DMS153 (cell line): ENCODE results near the gene LIX1.
"Not testable (repeated sequence)": the region's sequence is repeated elsewhere in the genome, so short reads cannot be mapped to it uniquely, and the experiment has no call there.

Source experiments
- DNase-seq: peaks from one replicate; lab custom pipeline; 2025; lab: John Stamatoyannopoulos, UW

Gene LIX1

DNA sequence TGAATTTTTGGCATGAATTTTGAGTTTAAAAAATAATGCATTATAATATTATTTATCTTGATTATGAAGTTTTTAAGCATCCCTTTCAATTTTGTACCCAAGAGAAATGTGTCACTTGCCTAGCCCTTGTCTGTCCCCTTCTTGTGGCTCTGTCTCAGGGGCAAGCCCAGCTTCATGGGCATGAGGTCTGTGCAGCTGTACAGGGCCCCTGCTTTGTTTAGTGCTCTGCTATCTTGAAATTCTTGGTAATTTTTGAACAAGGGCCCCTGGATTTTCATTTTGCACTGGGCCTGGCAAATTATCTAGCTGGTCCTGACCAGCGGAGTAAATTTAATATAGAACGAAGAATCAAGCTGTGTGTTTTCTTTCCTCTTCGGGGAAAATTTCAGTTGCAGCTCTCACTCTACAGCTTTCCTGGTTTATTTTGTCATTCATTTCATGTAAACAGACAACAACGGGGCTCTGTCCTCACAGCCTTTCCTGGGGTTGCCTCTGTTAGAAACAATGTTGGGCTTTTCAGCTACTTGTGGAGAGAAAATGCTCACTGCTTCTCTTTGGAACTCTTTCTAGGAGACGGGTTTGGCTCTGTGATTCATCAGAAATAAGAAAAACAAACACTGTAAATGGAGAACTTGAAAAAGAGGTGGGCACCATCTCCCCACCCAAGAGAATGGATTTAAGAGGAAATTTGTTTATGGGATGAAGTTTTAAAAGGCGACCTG, 41.1 kb downstream of the LIX1 start:
- DNase-seq, result no peak

DNA sequence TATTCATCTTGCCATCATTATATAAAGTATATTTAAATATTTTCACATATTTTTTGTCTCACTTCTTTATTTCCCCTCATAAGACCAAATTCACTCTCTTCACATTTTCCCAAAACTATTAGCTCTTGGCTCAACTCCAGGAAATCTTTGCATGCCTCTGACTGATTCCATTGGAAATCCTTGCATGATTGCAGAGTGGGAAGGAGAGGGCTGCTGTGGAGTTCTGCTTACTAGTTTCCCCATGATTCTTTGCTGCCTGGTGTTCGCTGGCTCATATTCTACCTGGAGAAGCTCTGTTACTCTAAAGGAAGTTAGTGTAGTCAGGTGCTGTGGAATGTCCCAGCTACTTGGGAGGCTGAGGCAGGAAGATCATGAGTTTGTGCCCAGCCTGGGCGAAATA, 41.9 kb downstream of the LIX1 start:
- no peak for DNase-seq

DNA sequence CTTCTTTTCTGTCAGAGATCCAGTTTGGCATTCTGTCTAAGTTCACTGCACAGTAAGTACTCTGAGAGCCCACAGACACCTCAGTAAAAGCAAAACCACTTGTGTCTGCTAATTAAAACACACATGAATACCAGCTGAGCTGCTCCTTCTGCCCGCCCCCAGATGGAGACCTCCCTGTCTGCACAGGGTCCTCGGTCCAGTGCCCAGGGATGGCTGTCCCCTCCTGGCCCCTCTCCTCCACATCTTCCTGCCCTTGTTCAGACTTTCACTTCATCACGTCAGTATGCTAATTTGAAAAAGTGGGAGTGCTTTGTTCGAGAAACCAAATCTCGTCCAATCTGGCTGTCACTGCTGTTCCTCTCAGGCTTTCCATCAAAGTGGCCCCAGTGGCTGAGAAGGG, 43.5 kb downstream of the LIX1 start:
- no peak for DNase-seq

DNA sequence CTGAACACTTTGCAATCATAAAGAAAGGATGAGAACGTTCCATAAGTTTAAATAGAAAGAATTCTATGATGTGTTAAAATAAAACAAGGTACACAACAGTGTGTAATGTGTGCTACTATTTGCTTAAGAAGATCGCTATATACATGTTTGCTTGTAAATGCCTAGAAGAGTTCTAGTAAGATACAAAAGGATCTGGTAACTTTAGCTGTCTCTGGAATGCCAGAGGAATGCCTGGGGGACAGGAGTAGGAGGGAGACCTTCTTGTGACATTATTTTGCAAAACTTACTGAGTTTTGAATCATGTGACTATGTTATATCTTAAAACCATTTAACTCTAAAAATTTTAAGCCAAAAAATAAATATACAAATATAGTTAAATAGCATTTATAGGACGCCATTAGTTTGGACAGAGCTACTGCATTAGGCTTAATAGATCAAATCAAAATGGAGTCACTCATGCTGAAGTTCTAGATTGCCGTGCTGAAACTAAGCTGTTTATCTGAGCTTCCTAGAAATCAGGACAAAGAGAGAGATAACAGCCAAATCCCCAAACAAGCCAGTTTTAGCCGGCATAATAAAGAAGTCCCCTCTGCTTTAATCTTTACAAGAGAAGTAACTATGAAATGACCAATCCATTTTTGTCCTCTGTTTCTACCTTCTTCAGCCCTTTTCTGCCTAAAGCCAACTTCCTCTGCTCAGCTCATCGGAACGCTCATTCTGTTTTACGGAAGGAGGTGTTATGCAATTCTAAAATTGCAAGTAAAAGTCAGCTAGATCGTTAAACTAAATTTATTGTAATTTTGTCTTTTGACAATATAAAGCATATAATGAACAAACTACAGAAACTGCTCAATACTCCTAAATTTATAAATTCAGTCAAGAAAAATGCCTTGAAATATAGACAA, 44.8 kb downstream of the LIX1 start:
- no peak for DNase-seq

DNA sequence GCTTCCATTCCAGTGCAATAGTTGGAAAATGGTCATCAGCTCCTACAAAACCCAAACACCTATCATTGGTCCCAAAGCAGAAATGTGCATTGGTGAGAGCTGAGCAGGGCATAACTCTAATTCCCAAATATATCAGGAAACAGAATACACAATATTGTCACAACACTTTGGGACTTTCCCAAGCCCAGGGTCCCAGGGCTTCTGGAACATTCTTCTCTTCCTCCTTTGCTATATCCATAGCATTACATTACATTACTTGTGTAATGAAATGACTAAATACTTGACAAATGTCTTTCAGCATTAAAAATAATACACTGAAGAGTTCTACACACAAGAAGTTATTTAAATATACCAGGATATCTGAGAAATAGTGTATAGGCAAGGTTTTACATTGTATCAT, 45.6 kb downstream of the LIX1 start:
- no peak for DNase-seq

DNA sequence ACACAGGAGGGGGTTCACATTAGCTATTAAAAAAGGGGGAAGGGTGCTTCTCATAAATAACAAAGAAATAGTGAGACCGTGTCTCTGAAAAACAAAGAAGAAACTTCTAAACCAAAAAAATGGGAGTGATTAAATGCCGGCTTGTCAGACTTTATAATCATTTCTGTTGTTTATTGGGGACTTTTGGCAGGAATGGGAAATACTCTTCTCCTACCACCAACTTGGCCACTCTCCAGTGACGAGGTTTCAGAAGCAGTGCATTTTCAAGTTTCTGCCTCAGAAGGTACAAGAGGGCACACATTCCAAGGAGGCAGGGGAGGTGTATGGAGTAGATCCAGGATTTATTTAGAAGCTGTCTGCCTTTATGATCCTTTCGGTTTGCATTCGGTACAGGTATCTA, 46.2 kb downstream of the LIX1 start:
- no peak for DNase-seq

DNA sequence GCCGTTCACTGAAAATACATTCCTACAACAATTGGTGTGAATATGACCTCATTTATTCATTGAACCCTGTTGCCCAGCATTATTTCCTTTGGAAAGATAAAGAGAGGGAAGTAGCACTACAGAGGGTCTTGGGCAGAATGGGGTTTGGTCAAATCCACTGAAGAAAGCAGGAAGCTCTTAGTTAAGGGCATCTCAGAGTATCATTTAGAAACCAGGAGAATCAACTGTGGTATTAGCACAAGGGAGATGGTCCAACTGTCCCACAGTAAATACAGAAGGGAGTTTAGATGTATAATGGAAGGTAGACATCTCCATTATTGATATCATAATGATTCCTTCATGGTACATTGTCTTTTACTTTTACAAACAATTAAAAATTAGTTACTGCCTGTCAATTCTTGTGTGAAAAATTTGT, 47.1 kb downstream of the LIX1 start:
- no peak for DNase-seq

DNA sequence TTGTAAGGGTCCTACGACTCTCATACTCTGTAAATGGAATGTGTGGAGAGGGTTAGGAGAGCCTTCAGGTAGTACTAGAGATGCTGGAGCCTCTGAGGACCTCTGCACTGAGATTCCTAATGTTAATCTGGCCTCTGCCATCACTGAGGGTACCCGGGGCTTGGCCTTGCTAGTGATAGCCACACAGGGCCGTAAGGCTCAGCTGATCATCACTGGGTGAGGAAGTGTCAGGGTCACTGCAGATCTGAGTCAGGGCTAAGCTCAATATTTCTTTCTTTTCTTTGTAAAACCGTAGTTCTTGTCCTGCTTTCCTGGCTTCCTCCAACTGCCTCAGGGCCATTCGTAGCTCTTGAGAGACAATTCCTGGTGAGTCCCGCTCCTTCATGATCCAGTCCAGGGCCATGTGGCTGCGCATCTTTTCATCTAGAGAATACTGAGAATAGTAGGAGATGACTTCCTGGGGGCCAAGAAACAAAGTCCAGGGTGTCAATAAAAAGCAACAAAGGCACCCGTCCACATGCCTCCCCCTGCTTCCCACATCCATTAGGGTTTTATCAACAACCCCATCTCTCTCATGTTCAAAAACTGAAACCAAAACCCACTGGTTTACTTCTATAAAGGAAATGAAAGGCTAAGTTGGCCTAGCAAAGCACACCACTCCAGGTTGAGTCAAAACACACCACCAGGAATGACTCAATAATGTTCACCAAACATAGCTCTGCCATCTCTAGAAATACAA, 47.7 kb downstream of the LIX1 start:
- no peak for DNase-seq

DNA sequence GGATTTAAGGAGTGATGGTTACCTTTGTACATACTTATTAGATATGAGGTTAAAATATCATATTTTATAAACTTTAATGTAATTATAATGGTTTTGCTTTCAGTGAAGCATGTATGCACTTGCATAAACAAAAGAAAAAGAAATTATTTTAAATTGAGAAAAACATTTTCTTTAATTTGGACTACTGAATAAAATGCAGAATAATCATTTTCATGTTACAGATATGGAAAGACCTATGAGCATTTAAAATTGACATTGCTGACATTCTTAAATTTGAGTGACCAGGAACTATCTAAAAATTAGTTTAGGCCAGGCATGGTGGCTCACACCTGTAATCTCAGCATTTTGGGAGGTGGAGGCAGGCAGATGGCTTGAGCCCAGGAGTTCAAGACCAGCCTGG, 49.2 kb downstream of the LIX1 start:
- no peak for DNase-seq

DNA sequence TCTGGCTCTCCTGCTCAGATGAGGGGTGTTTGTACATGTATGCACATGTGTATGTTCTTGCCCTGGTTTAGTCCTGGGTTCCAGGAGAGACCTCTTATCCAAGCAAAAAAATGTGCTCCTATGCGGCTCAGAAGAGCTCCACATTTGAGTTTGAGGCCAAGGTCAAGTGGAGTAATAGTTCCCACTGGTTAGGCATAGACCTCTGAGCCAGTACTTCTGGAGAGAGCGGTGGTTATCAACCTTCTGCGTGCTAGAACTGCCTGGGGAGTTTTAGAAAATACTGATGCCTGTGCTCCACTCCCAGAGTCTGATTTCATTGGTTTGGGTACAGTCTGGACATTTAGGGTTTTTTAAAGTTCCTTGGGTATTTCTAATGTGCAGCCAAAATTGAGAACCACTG, 51.5 kb downstream of the LIX1 start:
- no peak for DNase-seq

DNA sequence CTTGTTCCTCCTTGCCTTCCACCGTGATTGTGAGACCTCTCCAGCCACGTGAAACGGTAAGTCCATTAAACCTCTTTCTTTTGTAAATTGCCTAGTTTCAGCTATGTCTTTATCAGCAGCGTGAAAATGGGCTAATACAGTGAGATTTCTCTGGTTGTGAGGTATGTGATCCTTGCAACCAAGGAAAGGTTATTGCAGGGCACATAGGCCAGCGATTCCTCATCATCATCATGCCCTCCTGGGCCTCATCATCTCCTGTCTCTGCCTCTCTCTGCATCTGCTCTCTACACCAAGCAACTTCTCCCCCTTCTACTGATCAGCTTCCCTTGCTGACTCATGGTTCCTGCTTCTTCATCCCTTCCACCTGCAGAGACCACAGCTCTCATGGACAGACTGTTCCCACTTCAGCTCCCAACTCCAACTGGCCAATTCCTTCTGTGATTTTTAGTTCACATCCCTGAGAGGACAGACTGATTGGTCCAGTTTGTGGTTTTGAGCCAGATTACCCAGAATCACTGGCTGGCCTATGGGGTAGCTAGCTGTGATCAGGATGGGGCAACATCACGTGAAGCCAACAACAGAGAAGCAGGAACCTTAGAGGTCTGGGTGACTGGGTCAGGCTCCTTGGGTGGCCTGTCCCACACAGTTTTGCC, 53.1 kb downstream of the LIX1 start:
- DNase-seq, result no peak

DNA sequence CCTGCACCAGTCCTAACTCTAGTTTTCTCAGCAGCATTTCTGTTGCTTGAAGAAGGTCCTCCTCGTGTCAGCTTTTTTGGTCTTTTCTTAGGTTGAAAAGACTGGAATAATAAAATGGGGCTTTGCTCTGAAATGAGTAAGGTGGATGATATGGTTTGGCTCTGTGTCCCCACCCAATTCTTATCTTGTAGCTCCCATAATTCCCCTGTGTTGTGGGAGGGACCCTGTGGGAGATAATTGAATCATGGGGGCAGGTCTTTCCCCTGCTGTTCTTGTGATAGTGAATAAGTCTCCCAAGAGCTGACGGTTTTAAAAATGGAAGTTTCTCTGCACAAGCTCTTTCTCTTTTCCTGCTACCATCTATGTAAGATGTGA, 53.6 kb downstream of the LIX1 start:
- DNase-seq, result no peak

DNA sequence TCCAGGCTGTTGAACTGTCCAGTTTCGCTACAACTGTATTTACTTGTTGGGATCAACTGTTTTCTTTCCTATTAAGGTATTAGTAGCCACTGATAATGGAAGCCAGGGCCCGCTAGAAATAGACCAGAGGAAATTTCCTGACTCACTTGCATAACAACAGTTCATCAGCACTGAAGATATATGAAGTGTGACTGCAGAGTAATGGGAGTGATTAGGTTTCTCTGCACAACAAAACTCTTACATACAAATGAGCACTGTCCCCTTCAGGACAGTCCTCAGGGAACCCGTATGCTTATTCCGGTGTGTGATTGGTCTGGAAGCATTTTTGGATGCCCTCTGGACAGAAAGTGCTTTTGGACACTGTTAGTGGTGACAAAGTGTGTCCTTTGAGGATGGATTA, 55.3 kb downstream of the LIX1 start:
- DNase-seq, result no peak

DNA sequence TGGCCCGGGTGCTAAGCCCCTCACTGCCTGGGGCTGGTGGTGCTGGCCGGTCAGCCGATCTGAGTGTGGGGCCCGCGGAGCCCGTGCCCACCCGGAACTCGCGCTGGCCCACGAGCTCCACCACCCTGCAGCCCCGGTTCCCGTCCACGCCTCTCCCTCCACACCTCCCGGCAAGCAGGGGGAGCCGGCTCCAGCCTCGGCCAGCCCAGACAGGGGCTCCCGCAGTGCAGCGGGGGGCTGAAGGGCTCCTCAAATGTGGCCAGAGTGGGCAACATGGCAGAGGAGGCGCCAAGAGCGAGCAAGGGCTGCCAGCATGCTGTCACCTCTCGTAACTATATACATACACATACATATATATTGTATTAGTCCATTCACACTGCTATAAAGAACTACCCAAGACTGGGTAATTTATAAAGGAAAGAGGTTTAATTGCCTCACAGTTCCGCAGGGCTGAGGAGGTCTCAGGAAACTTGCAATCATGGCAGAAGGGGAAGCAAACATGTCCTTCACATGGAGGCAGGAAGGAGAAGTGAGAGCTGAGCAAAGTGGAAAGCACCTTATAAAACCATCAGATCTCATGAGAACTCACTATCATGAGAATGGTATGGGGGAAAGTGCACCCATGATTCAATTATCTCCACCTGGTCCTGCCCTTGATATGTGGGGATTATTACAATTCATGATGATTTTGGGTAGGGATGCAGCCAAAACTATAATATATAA, 56.8 kb downstream of the LIX1 start:
- DNase-seq, result no peak

DNA sequence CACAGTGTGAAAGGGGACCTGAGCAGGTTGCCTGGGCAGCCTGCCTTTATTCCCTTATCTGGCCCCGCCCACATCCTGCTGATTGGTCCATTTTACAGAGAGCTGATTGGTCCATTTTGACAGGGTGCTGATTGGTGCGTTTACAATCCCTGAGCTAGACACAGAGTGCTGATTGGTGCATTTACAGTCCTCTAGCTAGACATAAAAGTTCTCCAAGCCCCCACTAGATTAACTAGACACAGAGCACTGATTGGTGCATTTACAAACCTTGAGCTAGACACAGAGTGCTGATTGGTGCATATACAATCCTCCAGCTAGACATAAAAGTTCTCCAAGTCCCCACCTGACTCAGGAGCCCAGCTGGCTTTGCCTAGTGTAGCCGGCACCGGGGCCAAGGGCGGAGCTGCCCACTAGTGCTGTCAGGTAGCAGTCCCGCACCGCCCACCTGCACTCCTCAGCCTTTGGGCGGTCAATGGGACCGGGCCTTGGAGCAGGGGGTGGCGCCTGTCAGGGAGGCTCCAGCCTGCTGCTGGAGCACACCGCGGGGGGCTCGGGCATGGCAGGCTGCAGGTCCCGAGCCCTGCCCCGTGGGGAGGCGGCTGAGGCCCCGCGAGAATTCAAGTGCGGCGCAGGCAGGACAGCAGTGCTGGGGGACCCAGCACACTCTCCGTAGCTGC, 57.5 kb downstream of the LIX1 start:
- not testable (repeated sequence) for DNase-seq

DNA sequence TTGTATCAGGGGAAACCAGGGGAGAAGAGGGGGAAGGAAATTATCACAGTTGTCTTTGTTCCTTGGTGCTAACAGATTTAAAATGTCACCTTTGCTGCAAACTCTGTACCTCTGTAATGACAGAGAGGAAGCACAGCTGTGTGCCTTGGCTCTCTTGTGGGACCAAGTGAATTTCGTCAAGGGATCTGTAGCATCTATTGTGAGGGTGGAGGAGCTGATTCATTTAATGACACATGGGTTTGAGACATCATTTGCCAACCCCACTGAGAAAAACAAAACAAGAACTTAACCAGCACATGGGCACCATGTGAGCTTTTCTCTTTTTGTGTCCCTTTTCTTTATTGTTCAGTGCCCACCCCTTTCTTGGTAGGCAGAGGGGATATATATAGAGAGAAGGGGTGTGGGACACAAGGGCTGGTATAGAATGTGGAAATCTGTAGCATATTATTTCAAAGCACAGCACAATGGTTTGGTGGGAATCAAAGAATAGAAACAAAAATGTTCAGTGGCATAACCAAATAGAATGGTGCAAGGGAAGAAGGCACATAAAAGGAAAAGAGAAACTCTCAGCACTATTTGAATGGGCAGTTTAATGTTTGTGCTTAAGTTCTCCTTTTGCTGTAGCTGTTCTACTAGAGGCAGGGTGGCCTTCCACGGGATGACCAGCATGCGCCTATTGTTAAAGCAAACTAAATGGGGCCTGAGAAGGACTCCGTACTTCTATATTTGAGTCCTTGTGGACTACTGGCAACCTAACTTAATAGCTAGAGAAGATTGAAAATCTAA, 63.3 kb downstream of the LIX1 start:
- no peak for DNase-seq

DNA sequence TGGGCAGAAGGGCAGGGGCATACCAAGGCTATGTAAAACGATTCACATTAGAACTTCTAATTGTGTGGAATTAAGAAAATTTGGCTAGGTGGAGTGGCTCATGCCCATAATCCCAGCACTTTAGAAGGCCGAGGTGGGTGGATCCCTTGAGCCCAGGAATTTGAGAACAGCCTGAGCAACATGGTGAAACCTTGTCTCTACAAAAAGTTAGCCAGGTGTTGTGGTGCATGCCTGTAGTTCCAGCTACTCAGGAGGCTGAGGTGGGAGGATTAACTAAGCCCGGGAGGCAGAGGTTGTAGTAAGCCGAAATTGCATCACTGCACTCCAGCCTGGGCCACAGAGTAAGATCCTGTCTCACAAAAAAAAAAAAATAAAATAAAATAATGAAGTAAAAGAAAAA, 65.2 kb downstream of the LIX1 start:
- DNase-seq, result no peak

DNA sequence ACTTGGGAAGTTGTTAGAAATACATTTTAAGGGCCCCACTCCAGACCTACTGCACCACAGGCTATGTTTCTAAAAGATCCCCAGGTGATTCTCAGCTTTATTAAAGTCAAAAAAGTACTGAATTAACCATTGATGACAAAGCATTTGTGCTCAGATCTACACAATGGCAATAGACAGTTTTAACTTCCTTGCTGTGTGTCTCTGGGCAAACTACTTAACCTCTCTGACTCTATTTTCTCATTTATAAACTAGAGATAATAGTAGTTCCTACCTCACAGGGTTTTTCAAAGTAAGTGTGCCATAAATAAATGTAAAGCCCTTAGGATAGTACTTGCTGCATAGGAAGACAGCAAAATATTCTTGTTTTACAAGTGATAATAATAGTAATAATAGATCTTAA, 66.3 kb downstream of the LIX1 start:
- DNase-seq, result no peak

DNA sequence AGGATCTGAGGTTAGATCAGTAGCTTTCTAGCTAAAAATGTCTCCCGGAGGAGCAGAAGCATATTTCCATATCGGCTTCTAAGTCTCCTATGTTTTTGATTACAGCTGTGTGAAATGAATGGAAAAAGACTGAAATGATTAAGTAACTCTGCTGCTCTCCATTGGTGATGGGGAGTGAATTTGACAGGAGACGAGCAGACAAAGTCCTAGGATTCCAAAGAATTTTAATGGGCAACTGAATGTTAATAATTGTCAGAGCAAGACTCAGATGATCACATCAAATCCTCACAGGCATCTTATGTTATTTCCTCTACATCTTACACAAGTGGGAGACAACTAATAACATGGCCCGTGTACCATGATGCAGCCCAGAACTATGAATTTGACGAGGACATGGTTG, 66.8 kb downstream of the LIX1 start:
- no peak for DNase-seq

DNA sequence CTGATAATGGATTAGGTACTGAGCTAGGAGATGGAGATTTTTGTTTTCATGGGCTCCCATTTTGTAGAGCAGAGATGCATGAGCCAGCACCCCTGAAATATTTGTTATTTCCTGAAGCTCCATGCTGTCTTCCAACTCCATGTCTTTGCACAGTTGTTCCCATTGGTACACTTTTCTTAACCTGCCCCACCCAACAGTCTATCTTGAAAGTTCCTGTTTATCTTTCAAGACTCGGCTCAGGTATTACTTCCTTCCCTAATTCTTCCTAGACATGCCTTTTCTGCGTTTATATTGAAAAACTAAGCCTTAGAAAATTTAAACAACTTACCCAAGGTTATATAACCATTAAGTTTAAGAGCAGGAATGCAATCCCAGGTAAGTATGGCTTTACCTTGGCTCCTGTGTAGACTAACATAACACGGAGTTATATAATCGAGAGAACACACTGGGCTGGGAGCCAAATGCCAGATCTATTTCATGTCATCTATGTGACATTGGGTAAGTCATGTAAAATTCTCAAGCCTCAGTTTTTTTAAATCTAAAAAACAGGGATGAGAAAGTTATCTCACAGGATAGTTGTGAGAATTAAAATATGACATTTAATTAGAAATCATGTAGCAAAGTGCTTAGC, 67.4 kb downstream of the LIX1 start:
- DNase-seq, result no peak
